Cortex of kidney (tissue), 1 donor: ENCODE results near the gene LONP2.
"Not testable (repeated sequence)": the region's sequence is repeated elsewhere in the genome, so short reads cannot be mapped to it uniquely, and the experiment has no call there.

Source experiments
- DNase-seq: peaks from one replicate; lab custom pipeline; 2025; lab: John Stamatoyannopoulos, UW

The LONP2 gene

DNA sequence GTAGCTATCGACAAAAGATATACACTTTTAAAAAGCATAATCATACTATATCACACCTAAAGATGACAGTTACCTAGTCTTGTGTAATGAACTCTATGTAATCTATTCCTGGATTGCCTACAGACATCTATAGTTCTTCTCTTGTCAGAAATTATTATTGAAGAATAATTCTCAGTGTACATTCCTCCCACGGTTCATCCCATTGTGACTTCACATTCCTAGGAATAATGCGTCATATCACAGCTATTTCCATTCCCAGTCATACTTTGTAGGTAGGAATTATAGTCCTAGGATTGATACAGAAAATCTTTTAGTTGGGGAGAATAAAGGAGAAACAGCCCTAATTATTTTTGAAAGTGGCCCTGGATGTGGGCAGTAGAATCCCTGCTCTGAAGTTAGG, 47.2 kb downstream of the LONP2 start:
- DNase-seq = no peak

DNA sequence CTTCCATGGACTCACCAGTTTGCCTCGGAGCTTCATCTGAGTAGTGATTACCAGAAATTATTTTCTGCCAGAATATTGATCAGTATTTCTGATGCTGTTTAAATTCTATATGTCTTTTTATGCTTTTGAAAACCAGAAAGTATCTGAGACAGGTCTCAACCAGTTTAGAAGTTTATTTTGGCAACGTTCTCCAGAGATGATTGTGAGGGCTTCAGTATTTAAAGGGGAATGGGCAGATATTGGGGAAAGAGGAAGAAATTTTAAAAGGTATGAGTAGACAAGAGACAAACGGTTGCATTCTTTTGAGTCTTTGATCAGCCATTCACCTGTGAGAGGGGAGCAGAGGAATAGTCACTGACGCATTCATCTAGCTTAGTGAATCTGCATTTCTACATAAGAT, 47.7 kb downstream of the LONP2 start:
- DNase-seq = no peak

DNA sequence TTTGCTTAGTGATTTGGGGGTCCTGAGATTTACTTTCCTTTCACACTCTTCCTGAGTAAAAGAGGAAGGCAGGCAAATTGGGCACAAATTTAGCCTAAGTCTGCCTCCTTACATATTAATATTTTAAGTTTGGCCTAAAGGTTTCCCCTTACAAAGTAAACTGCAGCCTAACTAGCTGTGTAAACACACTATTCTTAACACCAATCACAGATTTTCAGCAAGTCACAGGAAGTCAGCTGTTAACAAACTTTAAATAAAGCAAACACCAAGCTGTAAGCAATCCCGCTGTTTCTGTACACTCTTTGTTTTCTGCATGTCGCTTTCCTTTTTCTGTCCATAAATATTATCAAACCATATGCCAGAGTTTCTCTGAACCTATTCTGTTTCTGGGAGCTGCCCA, 48.4 kb downstream of the LONP2 start:
- no peak for DNase-seq

DNA sequence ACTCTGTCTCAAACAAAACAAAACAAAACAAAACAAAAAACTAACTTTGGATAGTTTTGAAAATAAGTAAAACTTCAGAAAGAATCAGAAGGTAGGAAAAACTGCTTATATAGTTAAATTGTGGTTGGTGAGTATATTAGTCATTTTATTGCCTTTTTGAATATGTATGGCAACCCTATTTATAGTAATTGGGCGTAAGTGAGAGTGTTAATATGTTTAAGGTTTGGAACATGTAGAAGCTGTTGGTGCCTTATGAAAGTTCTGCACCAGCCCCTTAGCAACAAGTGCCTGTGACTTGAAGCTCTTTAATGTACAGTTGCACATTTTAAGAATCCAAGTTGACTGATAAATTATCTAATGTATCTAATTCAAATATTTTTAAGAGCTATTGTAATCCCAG, 50.6 kb downstream of the LONP2 start:
- DNase-seq = no peak

DNA sequence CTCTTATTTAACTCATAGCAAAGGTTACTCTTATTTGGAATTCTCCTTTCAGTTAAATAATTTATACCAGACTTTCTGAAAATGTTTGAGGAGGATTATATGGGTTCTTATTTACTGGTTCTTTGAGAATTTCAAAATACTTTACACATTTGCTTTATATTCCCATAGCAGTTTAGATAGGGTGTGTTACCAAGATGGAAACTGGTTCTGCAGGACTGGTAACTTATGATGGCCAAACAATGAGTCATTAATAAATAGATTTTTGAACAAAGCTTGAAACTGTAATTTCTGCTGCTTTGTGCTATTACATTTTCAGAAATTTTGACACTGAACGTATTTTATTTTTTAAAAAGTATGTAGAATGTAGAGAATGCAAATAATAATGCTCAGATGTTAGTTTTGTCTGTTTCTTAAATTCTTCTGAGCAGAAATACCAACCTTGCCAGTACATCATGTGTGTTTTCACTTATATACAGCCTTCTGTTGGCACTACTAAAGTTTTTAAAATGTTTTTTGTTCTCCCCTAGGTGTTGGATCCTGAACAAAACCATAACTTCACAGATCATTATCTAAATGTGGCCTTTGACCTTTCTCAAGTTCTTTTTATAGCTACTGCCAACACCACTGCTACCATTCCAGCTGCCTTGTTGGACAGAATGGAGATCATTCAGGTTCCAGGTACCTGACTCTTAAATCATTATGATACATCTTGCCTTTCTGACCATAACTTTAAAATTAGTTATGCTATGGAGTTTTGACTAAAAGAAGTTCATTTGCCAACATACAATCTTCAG, 51.6 kb downstream of the LONP2 start:
- DNase-seq = no peak

- DNase-seq = no peak
These were observed 55.4 kb downstream of the LONP2 start for GRCh38 chr16:48299471-48299870.

DNA sequence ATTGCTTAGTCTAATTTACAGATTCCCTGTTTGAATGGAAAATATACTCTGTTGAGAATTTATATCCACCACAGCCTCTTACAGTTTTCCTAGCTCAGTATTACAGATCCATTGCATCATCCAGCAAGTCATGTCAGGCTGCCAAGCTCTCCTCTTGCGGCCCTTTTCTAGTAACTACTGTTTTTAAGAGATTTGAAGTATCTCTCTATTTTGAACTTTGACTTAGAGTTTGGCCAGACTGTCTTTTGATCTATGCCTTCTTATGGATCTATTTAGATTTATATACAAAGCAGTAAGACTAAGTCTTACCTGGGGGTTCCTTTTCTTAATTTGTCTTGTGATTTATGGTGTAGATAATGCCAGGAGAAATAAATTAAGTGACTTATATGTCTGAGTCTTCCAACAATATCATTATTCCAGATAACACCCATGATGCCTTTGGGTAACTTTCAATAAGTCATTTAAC, 56.3 kb downstream of the LONP2 start:
- no peak for DNase-seq

DNA sequence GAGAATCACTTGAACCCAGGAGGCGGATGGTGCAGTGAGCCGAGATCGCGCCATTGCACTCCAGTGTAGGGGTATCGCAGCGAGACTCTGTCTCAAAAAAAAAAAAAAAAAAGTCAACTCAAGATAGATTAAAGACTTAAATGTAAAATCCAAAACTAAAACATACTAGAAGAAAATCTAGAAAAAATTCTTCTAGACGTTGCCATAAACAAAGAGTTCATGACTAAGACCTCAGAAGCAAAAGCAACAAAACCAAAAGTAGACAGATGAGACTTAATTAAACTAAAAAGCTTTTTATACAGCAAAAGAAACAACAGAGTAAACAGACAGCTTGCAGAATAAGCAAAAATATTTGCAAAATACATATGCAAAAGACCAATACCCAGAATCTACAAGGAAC, 64.4 kb downstream of the LONP2 start:
- no peak for DNase-seq

GRCh38 chr16:48310908-48311641, 67.0 kb downstream of the LONP2 start:
- DNase-seq = no peak

DNA sequence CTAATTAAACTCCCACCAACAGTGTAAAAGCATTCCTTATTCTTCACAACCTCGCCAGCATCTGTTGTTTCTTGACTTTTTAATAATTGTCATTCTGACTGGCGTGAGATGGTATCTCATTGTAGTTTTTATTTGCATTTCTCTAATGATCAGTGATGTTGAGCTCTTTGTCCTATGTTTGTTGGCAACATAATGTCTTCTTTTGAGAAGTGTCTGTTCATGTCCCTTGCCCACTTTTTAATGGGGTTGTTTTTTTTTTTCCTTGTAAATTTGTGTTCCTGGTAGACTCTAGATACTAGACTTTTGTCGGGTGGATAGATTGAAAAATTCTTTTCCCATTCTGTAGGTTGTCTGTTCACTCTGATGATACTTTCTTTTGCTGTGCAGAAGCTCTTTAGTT, 69.8 kb downstream of the LONP2 start:
- DNase-seq = not testable (repeated sequence)

- DNase-seq = no peak
These were observed 72.9 kb downstream of the LONP2 start for GRCh38 chr16:48317026-48317425.

DNA sequence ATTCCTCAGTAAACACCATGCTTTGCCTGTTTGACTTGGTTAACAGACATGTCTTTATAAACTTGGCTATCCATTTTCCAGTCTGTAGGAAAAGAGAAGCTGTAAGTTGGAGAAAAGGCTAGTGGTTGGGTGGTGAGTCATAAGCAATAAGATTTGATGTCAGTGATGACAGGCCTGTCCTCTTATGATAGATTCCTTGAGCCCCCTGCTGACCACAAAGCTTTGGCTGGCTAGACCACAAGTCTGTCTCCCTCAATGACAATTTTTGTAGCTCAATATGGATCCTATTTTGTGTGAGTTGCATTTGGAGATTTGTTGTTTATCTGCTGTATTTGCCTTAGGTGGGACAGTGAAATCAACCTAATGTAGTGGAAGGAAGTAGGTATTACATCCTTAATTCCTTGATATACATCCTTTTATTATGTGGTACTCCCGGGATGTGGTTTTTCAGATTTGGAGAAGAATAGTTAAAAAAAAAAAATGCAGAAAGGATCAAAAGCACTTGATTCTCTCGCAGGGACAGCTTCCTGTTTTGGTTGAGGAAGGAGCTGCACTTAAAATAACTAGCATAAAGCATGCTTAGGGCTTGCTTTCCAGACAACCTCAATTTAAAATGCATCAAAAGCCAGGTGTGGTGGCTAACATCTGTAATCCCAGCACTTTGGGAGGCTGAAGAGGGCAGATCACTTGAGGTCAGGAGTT, 73.7 kb downstream of the LONP2 start:
- no peak for DNase-seq

DNA sequence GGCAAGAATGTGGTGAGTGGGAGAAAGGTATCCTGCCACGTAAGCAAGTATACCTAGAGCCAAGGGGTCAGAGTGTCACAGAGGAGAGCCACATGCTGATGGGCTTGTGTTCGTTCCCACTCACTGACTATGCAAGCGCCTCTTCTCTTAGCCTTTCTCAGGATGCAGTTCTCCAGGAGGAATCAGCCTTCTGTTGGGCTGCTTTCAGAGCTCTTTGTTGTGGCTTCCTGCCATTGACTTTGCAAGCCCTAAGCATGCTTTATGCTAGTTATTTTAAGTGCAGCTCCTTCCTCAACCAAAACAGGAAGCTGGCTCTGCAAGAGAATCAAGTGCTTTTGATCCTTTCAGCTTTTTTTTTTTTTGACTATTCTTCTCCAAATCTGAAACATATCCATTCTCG, 74.5 kb downstream of the LONP2 start:
- no peak for DNase-seq

DNA sequence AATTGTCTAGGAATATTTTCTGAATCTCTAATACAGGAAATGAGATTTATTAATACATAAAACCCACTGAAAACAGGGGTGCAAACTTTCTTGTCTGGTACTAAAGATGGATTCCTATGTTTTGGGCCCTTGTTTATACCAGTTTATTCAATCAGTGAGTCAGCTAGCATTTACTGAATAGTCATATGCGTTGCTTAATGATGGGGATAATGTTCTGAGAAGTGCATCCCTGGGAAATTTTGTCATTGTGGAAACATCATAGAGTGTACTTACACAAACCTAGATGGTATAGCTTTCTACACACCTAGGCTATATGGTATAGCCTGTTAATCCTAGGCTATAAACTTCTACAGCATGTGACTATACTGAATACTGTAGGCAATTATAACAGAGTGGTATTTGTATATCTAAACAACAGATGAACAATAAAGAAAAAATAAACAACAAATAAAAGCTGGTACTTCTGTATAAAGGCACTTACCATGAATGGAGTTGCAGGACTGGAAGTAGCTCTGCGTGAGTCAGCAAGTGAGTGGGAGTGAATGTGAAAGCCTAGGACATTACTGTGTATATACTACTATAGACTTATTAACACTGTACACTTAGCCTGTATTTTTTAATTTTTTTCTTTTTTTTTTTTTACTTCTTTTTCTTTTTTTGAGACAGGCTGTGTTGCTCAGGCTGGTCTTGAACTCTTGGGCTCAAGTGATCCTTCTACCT, 77.4 kb downstream of the LONP2 start:
- no peak for DNase-seq

DNA sequence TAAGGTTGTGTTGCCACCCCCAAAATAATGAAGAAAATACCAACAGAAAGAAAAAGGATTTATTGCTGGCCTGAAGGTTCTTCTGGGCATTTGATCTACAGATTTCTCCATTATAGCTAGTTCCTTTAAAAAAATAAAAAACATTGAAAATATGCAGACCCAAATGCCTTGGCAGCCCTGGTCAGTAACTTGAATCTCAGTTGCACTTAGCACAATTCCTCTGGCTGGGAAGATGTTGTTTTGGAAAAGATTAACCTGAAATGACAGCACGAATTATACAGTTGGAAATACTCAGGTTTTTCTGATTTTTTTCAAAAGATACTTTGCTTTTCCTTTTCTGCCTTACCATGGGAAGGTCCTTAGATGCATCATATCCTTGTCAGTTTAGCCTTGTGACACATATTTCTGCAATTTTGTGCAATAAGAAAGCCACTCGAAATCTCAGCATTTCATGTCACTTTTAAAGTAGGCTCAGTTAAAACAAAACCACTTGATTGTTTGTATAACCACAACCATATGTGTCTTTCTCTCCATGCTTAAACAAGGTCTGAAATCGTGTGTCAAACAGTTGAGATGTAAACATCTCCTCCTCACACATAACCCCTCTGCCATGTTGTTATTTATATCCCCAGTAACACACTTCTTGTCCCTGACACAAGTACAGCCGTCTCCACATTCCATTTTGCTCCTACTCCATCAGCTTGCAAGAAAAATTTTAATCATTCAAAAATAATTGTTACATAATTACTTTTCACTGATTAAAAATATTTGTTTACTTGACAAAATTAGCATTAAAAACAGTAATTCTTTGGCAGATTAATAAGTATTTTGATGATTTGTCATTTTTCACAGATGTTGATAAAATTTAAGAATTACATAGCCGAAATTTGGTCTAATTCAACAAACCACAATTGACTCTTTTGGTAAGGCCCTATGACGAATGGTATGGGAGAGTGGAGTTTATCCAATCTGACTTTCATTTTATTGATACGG, 80.0 kb downstream of the LONP2 start:
- no peak for DNase-seq

GRCh38 chr16:48326915-48327314, 82.8 kb downstream of the LONP2 start:
- no peak for DNase-seq

- DNase-seq = no peak
These were observed 85.0 kb downstream of the LONP2 start for GRCh38 chr16:48329138-48329537.

- DNase-seq = no peak
These were observed 86.2 kb downstream of the LONP2 start for GRCh38 chr16:48330189-48330840.

DNA sequence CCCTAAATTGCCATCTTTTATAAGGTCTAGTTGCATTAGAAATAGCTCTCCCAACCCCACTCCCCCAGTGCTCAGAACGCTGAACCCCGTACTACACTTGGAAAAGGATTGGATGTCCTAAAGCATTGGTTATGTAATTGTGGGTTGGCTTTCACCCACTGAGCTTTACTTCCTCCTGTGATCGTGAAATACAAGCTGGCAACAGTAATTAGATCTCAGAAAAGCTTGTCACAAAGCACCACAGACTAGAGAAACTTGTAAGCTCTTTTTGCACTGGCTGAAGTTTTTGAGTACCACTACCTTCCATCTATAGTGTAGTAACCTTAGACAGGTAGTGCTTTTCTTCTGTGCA, 86.7 kb downstream of the LONP2 start:
- no peak for DNase-seq

- no peak for DNase-seq
These were observed 88.9 kb downstream of the LONP2 start for GRCh38 chr16:48332978-48333377.

- DNase-seq = no peak
These were observed 90.2 kb downstream of the LONP2 start for GRCh38 chr16:48334325-48334724.
